Measurements from ENCODE around the gene TRAPPC3L.

The TRAPPC3L gene

GRCh38 chr6:116461932-116462885, 83.3 kb downstream of the TRAPPC3L start:
- peak; percentile 33 to 64 for DNase-seq

DNA sequence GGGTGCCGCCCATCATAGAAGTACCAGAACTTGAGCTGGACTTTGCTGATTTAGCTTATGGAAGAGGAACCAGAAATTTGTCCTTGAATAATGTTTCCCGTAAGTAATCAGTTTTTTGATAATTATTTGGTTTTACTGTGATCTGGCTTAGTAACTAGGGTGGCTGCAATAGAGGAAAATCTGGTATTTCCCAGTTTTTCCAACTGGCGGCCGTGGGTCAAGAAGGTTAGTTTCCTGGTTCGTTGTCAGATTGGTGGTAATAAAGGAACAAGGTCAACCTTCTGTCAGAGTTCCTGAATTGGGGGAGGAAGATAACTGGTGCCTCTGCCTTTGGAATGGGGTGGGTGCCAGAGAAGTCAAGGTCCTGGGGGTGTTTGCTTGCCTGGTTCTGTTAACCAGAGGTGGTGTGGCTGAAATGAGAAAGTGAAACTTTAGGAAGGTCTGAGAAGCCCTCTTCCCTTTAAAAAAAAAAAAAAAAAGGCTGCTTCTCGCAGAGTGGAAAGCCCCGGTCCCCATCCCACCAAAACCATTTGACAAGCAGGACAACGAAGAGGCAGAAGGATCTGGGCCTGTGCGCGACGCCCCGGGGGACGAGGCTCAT, 84.1 kb downstream of the TRAPPC3L start, which contains the start of gene CALHM6:
Gene CALHM6, plus strand, starts transcription at position 45 of the 601 bp plus-strand sequence. Its CDS starts 555 bp downstream, at position 600.
- no peak for DNase-seq

- DNase-seq: no peak
These were observed 85.6 kb downstream of the TRAPPC3L start for GRCh38 chr6:116459927-116460326.

DNA sequence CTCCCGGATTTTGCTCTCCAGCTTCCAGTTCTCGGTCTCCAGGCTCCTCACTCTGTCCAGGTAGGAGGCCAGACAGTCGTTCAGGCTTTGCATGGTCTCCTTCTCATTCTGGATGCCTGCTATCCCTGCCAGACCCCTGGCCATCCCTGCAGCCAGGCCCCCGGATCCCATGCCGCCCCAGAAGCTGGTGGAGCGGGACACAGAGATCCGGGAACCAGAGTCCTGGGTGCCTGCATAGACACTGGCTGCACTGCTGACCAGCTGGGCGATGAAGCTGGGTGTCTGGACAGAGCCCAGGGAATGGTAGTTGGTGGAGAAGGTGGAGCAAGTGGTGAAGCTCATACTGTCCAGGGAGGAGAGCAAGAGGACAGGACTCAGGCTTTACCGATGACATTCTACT, 87.2 kb downstream of the TRAPPC3L start:
- no peak for DNase-seq

- DNase-seq: no peak
These were observed 88.6 kb downstream of the TRAPPC3L start for GRCh38 chr6:116456927-116457326.

GRCh38 chr6:116456106-116456505, 89.4 kb downstream of the TRAPPC3L start:
- DNase-seq: no peak

DNA sequence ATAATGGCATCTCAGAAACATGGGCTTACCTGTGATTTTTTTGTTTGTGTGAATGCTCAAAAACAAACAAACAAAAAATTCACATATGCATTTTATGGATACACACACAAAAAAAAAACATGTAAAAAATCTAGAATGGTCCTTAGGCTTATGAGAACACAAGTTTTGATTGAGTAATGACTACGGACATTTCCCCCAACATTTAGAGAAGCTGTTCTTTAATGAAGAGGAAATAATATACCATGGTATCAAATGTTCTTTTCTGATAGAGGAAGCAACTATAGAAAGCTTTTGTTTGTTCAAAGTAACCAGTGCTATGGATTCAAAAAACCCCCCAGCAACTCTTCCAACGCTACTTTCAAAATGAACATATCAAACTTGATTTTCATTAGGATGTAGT, 93.0 kb downstream of the TRAPPC3L start:
- no peak for DNase-seq

DNA sequence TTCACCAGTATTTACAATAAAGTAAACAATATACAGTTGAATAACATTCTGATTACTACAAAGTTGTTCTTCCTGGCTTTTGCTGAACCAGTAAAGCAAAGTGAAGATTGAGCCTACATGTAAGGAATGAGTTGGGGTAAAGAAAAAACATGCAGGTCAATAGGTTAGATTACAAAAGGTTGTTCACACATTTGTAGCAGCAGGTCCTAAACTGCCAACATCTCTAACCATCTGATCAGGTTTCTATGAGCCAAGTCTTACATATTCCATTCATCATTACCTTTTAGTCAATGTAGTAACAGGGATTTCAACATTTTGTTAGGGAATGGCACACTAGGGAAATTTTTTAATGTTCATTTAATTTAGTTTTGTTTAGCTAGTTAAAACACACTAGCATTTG, 93.6 kb downstream of the TRAPPC3L start:
- no peak for DNase-seq

DNA sequence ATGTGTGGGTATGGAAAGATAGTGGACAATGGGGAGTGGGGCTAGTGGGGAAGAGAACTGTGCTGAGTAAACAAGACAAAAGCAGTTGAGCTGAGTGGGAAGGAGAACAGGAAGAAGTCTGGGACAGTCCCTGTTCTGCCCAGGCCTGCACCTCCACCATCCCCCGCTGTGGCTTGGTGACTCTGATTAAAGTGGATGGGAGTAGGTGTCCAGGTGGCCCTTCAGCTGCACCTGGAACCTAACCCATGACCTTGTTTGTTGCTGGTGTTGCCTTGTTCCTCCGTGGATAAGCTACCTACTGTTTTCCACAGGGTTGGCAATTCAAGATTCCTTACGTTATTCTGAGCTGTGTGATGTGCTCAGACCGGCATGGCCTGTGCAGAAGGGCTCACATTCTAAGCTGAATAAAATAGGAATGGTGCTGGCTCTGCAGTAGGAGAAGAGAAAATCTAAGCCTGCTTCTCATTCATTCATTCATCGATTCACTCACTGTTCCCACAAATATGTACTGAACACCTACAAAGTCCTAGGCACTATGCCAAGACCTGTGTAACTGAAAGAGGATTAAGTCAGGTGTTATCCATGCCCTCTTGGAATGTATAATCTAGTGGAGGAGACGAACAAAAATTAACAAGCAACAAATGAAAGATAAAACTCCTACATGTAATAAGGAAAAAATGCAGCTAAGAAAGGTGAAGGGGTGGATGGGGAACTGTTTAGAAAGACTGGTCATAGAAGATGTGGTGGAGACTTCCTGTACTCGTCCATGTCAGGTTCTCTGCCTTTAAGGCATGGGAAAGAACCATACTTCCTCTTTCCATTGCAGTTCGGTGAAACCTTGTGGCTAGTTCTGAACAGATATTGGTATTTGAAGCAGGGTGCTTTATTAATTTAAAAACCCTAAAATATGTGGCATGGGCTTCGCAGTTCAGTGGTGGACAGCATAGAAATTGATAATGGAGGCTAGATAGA, 94.4 kb downstream of the TRAPPC3L start:
- DNase-seq: no peak

GRCh38 chr6:116450185-116450710, 95.2 kb downstream of the TRAPPC3L start:
- DNase-seq: no peak

DNA sequence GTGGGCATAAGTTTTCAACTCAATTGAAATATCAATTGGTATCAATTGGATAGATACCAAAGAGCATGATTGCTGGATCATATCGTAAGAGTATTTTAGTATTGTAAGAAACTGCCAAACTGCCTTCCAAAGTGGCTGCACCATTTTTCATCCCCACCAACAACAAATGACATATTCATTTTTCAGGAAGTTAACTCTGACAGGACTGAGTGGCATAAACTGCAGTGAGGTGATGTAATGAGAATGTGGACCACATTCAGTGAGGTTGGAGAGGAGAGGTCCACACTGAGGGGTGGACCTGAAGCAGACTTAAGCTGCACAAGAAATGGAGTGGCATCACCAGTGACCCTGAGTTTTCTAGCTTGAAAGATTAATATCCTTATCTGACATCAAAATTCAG, 95.9 kb downstream of the TRAPPC3L start:
- DNase-seq: no peak

- DNase-seq: no peak
These were observed 97.9 kb downstream of the TRAPPC3L start for GRCh38 chr6:116447496-116448011.

GRCh38 chr6:116447052-116447451, 98.4 kb downstream of the TRAPPC3L start:
- DNase-seq: no peak

DNA sequence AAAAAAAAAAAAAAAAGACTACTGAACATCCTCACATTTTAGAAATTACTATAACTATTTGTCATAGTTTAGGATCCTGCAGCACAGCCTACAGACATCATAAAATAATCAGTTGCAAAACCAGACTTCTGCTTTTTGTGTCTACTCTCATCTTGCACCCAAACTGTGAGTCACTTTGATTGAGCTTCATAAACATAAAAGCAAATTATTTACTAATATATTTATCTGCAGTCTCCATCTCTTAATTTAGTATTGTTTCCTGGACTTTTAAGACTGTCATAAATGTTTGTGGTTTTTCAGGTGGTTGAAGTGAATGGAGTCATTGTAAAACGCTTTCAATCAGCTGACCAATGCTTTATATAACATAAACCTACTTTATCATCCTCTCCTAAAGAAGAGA, 99.1 kb downstream of the TRAPPC3L start:
- no peak for DNase-seq

DNA sequence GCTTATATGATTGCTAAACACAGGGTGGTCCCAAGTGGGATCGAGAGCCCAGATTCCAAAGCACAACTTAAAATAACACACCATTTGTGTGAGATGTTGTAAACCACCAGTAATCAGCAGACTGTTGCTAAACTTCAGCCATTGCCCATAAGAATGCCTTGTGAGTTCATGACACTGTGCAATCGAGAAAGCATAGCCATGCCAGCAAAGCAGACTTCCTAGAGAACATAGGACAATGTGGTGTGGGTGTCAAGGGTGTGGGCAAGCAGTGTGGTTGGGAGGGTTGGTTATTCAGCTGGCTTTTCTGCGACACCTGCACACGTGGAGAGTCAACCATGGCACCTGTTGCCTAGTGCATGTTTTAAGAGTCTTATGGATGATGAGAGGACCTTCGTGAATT, 100.4 kb downstream of the TRAPPC3L start:
- no peak for DNase-seq

All from CD4-positive, alpha-beta T cell treated with Interleukin-1 beta for 1 hour (primary cell).